PC-3 (cell line): Measurements from ENCODE around the gene GPN3.
"Not testable (repeated sequence)": the region's sequence is repeated elsewhere in the genome, so short reads cannot be mapped to it uniquely, and the experiment has no call there.

Experiments used
- EZH2 ChIP-seq: fragments of 300-600 bp; sonication (generic); IDR thresholded peaks from one replicate; pipeline ENCODE4 v1.6.1; 2017; ENCODE audit warnings: antibody characterized with exemption, mild to moderate bottlenecking, low read length; ENCODE audit not compliant: unreplicated experiment
- EZH2phosphoT487 ChIP-seq: fragments of 300-600 bp; sonication (generic); IDR thresholded peaks from 2 replicates; pipeline ENCODE4 v1.6.1; 2018; ENCODE audit warnings: mild to moderate bottlenecking, antibody characterized with exemption, low read length, borderline replicate concordance
- TF ChIP-seq, protein P1 (sequence below): fragments of 300-600 bp; sonication (generic); conservative IDR thresholded peaks from 2 replicates; pipeline ENCODE4 v1.5.1; 2017; ENCODE audit warnings: antibody characterized with exemption, low read depth, mild to moderate bottlenecking, low read length

DNA sequence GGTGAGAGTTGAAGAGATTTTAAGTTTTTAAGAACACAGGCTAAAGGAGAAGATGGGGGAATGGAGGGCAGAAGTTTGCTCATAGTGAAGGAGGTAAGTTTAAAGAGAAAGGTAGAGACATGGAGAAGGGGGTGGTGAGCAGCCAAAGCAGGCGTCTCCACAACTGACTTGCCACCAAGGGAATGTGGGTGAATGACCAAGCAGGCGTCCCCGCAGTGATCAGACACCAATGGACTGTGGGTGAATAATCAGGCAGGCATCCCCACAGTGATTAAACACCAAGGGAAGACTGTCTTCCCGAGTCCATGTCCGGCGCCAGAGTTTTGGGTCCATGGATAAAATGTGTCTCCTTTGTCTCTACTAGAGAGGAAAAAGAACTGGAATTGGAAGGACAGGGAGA is 58.0 kb downstream of the GPN3 start:
- TF ChIP-seq, protein P1, sequence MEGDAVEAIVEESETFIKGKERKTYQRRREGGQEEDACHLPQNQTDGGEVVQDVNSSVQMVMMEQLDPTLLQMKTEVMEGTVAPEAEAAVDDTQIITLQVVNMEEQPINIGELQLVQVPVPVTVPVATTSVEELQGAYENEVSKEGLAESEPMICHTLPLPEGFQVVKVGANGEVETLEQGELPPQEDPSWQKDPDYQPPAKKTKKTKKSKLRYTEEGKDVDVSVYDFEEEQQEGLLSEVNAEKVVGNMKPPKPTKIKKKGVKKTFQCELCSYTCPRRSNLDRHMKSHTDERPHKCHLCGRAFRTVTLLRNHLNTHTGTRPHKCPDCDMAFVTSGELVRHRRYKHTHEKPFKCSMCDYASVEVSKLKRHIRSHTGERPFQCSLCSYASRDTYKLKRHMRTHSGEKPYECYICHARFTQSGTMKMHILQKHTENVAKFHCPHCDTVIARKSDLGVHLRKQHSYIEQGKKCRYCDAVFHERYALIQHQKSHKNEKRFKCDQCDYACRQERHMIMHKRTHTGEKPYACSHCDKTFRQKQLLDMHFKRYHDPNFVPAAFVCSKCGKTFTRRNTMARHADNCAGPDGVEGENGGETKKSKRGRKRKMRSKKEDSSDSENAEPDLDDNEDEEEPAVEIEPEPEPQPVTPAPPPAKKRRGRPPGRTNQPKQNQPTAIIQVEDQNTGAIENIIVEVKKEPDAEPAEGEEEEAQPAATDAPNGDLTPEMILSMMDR = not testable (repeated sequence)
- not testable (repeated sequence) for TF ChIP-seq EZH2, EZH2phosphoT487
